ENCODE measurements around the gene SUGP2. TPM values are rescaled to one million over a fixed set of nuclear protein-coding genes. Genes with fewer than 3 reads are reported as not detected.
A peak's percentile ranks its signal among the peaks of the same experiment; 100 is the strongest.

Gene SUGP2
- total and polyA plus RNA-seq, 9 of the 15 experiments (the other 6 are each of a cell fraction or from before 2014, with no cell fraction given), result 13.1 to 101 (median 63.1) TPM

DNA sequence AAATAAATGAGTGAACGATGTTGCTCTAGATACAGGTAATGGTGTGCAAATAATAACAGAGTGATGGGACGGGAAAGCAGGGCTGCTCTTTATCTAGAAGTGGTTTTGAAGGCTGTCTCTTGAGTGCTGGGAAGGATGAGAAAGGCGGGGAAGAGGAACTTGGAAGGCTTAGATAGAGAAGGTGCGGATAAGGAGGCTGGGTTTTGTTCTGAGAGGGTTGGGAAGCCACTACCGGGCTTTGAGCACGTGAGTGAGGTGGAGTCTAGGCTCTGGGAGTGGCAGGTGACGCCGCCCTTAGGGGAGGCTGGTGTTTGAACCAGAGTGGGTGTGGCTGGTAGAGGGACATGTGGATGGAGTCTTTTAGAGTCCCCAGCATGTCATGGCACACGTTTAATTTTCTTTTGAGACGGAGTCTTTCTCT is 897 bp upstream of the SUGP2 start (continued):
- TF ChIP-seq RCOR1 (IDR thresholded peaks at IDR 0.05; ENCODE audit: borderline replicate concordance in 1 of 2, low read depth in 2 of 2, low read length in 2 of 2) (peak in 1 of 2 experiments; percentile 58; a peak in 1 of 4 replicates), GABPB1 (CRISPR knock-in tag; IDR thresholded peaks at IDR 0.05) (no peak), XRCC5 (IDR thresholded peaks at IDR 0.05; ENCODE audit: low read depth, low read length) (0 out of 2 replicates have a peak, but pooled peaks have one; percentile 54), EP400 (IDR thresholded peaks at IDR 0.05) (0 out of 2 replicates have a peak, but pooled peaks have one; percentile 60), PML (IDR thresholded peaks at IDR 0.05; ENCODE audit: low read length) (0 out of 2 replicates have a peak, but pooled peaks have one; percentile 22), SMARCA4 (IDR thresholded peaks at IDR 0.05) (peak; percentile 53; the same call in 1 of the 2 replicates), CBX5 (IDR thresholded peaks at IDR 0.05; ENCODE audit: borderline replicate concordance, low read depth) (no peak), ETS1 (conservative IDR thresholded peaks at IDR 0.05; ENCODE audit: control insufficient read depth, low read depth, low read length) (peak; percentile 43), SIX5 (IDR thresholded peaks at IDR 0.05; ENCODE audit: borderline replicate concordance in 1 of 2, insufficient read depth in 1 of 2, low read depth in 1 of 2, low read length in 2 of 2) (no peak), FOXK2 (conservative IDR thresholded peaks at IDR 0.05 in 1 of 2, IDR thresholded peaks at IDR 0.05 in 1 of 2; ENCODE audit: low read depth in 2 of 2) (peak; percentile 31 to 79; a peak in 3 of 4 replicates), SPI1 (IDR thresholded peaks at IDR 0.05; ENCODE audit: borderline replicate concordance, low read depth, low read length) (0 out of 2 replicates have a peak, but pooled peaks have one; percentile 32), ATF7 (IDR thresholded peaks at IDR 0.05) (peak; percentile 28; the same call in 1 of the 2 replicates), ZEB2 (IDR thresholded peaks at IDR 0.05) (0 out of 2 replicates have a peak, but pooled peaks have one; percentile 17), ZNF431 (CRISPR knock-in tag; IDR thresholded peaks at IDR 0.05) (no peak), KLF13 (tag; IDR thresholded peaks at IDR 0.05; ENCODE audit: borderline replicate concordance, low read depth) (peak; percentile 92; the same call in 1 of the 2 replicates), ARNT (IDR thresholded peaks at IDR 0.05) (peak in 1 of 2 experiments; percentile 69; a peak in 1 of 4 replicates), KDM5B (IDR thresholded peaks at IDR 0.05; ENCODE audit: insufficient replicate concordance, low read depth, low read length) (peak; percentile 10), CCAR2 (IDR thresholded peaks at IDR 0.05; ENCODE audit: low read depth, low read length) (no peak), SP1 (CRISPR knock-in tag; IDR thresholded peaks at IDR 0.05) (peak; percentile 35; the same call in 1 of the 2 replicates), MEIS2 (IDR thresholded peaks at IDR 0.05; ENCODE audit: partially characterized antibody) (peak; percentile 62)
- TF ChIP-seq, protein P1, sequence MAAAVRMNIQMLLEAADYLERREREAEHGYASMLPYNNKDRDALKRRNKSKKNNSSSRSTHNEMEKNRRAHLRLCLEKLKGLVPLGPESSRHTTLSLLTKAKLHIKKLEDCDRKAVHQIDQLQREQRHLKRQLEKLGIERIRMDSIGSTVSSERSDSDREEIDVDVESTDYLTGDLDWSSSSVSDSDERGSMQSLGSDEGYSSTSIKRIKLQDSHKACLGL (CRISPR knock-in tag; IDR thresholded peaks at IDR 0.05; ENCODE audit: borderline replicate concordance, poor library complexity, severe bottlenecking), result peak; percentile 39
- TF ChIP-seq, protein P2, sequence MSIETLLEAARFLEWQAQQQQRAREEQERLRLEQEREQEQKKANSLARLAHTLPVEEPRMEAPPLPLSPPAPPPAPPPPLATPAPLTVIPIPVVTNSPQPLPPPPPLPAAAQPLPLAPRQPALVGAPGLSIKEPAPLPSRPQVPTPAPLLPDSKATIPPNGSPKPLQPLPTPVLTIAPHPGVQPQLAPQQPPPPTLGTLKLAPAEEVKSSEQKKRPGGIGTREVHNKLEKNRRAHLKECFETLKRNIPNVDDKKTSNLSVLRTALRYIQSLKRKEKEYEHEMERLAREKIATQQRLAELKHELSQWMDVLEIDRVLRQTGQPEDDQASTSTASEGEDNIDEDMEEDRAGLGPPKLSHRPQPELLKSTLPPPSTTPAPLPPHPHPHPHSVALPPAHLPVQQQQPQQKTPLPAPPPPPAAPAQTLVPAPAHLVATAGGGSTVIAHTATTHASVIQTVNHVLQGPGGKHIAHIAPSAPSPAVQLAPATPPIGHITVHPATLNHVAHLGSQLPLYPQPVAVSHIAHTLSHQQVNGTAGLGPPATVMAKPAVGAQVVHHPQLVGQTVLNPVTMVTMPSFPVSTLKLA (conservative IDR thresholded peaks at IDR 0.05), result peak in 1 of 2 experiments; percentile 93; a peak in 3 of 4 replicates
- TF ChIP-seq, protein P3, sequence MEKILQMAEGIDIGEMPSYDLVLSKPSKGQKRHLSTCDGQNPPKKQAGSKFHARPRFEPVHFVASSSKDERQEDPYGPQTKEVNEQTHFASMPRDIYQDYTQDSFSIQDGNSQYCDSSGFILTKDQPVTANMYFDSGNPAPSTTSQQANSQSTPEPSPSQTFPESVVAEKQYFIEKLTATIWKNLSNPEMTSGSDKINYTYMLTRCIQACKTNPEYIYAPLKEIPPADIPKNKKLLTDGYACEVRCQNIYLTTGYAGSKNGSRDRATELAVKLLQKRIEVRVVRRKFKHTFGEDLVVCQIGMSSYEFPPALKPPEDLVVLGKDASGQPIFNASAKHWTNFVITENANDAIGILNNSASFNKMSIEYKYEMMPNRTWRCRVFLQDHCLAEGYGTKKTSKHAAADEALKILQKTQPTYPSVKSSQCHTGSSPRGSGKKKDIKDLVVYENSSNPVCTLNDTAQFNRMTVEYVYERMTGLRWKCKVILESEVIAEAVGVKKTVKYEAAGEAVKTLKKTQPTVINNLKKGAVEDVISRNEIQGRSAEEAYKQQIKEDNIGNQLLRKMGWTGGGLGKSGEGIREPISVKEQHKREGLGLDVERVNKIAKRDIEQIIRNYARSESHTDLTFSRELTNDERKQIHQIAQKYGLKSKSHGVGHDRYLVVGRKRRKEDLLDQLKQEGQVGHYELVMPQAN (IDR thresholded peaks at IDR 0.05; ENCODE audit: borderline replicate concordance), result peak; percentile 93; the same call in 1 of the 2 replicates

Measured in K562 (cell line).